Stomach (tissue), 4 donors: ENCODE measurements around the gene NOVA1.

Experiments
- POLR2A ChIP-seq, 4 donors: fragments of 450-650 bp; IDR thresholded peaks; one replicate each; pipeline ENCODE4 v1.6.1; 2016; ENCODE audit warnings: antibody characterized with exemption in 4 of 4, control low read depth in 2 of 4, mild to moderate bottlenecking in 1 of 4, moderate library complexity in 1 of 4
- TF ChIP-seq, protein P1 (sequence below), 7 experiments: fragments of 450-650 bp in 4 of 7; fragments of 200-600 bp in 3 of 7; sonication (generic) in 3 of 7; IDR thresholded peaks; one replicate each; pipeline ENCODE4 v1.5.1; 2016 to 2019; ENCODE audit warnings: antibody characterized with exemption in 7 of 7, control low read depth in 2 of 7, mild to moderate bottlenecking in 1 of 7

DNA sequence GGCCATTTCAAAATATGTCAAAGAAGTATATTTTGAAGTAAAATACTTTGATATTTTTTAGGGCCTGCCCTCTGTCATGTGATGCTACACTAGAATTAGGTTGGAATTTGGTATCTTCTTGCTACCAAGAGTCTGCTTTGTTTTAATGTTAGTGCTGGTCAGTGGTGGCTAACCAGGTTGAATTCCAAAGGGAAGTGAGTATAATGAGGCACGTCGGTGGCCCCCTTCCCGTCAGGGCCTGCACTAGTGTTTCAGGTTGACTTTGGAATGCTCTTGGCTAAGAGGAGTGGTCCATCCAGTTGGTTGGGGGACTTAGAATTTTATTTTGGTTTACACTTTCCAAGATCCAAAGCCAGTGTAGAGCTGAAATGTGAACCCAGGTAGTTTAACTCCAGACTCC is 185.4 kb downstream of the NOVA1 start:
- TF ChIP-seq, protein P1, sequence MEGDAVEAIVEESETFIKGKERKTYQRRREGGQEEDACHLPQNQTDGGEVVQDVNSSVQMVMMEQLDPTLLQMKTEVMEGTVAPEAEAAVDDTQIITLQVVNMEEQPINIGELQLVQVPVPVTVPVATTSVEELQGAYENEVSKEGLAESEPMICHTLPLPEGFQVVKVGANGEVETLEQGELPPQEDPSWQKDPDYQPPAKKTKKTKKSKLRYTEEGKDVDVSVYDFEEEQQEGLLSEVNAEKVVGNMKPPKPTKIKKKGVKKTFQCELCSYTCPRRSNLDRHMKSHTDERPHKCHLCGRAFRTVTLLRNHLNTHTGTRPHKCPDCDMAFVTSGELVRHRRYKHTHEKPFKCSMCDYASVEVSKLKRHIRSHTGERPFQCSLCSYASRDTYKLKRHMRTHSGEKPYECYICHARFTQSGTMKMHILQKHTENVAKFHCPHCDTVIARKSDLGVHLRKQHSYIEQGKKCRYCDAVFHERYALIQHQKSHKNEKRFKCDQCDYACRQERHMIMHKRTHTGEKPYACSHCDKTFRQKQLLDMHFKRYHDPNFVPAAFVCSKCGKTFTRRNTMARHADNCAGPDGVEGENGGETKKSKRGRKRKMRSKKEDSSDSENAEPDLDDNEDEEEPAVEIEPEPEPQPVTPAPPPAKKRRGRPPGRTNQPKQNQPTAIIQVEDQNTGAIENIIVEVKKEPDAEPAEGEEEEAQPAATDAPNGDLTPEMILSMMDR (IDR thresholded peaks at IDR 0.05) = no peak
- TF ChIP-seq POLR2A (IDR thresholded peaks at IDR 0.05) = no peak
